Keratinocyte (primary cell): Measurements from ENCODE around the gene OR2T34. TPM values are rescaled to one million over a fixed set of nuclear protein-coding genes. Genes with fewer than 3 reads are reported as not detected.

Experiments
- DNase-seq: peaks from one replicate; pipeline ENCODE4 v3.0.0-alpha.2; 2011; ENCODE audit warnings: low read depth, missing footprints, low spot score
- FAIRE-seq: peaks from 2 replicates; lab custom pipeline; 2011; peaks lifted over from hg19 to GRCh38; lab: Jason Lieb, UNC
- H2AFZ ChIP-seq: 2 replicates; pipeline ENCODE4 v1.6.0; 2012; ENCODE audit warnings: low read length, control low read depth, inconsistent platforms; ENCODE audit not compliant: control insufficient read depth
- H3K27ac ChIP-seq: 2 replicates; pipeline ENCODE4 v1.5.1; 2011; ENCODE audit warnings: low read length; ENCODE audit not compliant: control insufficient read depth, insufficient read depth
- H3K27me3 ChIP-seq: 3 replicates; pipeline ENCODE4 v1.6.0; 2011; ENCODE audit warnings: low read length; ENCODE audit not compliant: control insufficient read depth, insufficient read depth; ENCODE audit errors: extremely low read depth
- H3K36me3 ChIP-seq, 2 experiments: 2 replicates in 1 of 2; 3 replicates in 1 of 2; pipeline ENCODE4 v1.5.1; 2011; ENCODE audit warnings: low read length in 2 of 2, mild to moderate bottlenecking in 1 of 2; ENCODE audit not compliant: control insufficient read depth in 2 of 2, insufficient read depth in 2 of 2; ENCODE audit errors: extremely low read depth in 1 of 2
- H3K4me1 ChIP-seq: 3 replicates; pipeline ENCODE4 v1.5.1; 2011; ENCODE audit warnings: low read length; ENCODE audit not compliant: control insufficient read depth, insufficient read depth; ENCODE audit errors: extremely low read depth
- H3K4me2 ChIP-seq: 3 replicates; pipeline ENCODE4 v1.6.0; 2011; ENCODE audit warnings: low read depth, low read length; ENCODE audit not compliant: control insufficient read depth, insufficient read depth; ENCODE audit errors: extremely low read depth
- H3K4me3 ChIP-seq, 3 experiments: fragments of 200-600 bp in 1 of 3; sonication (generic) in 1 of 3; 2 replicates in 2 of 3; 3 replicates in 1 of 3; pipeline ENCODE4 v1.5.1; 2011 to 2016; ENCODE audit warnings: low read length in 3 of 3, mild to moderate bottlenecking in 3 of 3, control low read depth in 2 of 3, inconsistent platforms in 1 of 3, low read depth in 1 of 3, mixed read lengths in 1 of 3, mixed run types in 1 of 3, moderate library complexity in 1 of 3; ENCODE audit not compliant: control insufficient read depth in 2 of 3, insufficient read depth in 2 of 3; ENCODE audit errors: extremely low read depth in 1 of 3
- H3K79me2 ChIP-seq: 2 replicates; pipeline ENCODE4 v1.6.0; 2012; ENCODE audit warnings: low read length; ENCODE audit not compliant: control insufficient read depth, insufficient read depth
- H3K9ac ChIP-seq: 3 replicates; pipeline ENCODE4 v1.6.0; 2011; ENCODE audit warnings: low read length; ENCODE audit not compliant: control insufficient read depth, insufficient read depth; ENCODE audit errors: extremely low read depth
- H3K9me1 ChIP-seq: 3 replicates; pipeline ENCODE4 v1.6.0; 2011; ENCODE audit warnings: low read length; ENCODE audit not compliant: control insufficient read depth, insufficient read depth; ENCODE audit errors: extremely low read depth
- H3K9me3 ChIP-seq: 2 replicates; pipeline ENCODE4 v1.5.1; 2012; ENCODE audit warnings: low read depth, low read length; ENCODE audit not compliant: control insufficient read depth
- H4K20me1 ChIP-seq: 3 replicates; pipeline ENCODE4 v1.6.0; 2011; ENCODE audit warnings: low read length; ENCODE audit not compliant: control insufficient read depth, insufficient read depth; ENCODE audit errors: extremely low read depth
- EZH2 ChIP-seq: IDR thresholded peaks from one replicate; pipeline ENCODE4 v1.6.1; 2012; ENCODE audit warnings: inconsistent platforms, mild to moderate bottlenecking, low read length, moderate library complexity
- dilution Hi-C: fragments of 300-500 bp; cut with MboI; formaldehyde crosslinking; loops from one replicate; pipeline ENCODE4 v1.7.0; 2020; ENCODE audit warnings: low sequenced_read_pairs; ENCODE audit not compliant: extremely low pct_ligation_motif_present
- polyA plus RNA-seq, 5 experiments: library from polyadenylated mRNA; depleted of rRNA in 3 of 5; stranded (reverse) in 3 of 5; stranded (forward) in 1 of 5; unstranded in 1 of 5; fragments of >200 nt; gene quantifications; 1 replicate in 1 of 5; 2 replicates in 3 of 5; 3 replicates in 1 of 5; pipeline versions ENCODE4 v1.2.1 to v1.2.3, GENCODE V29; 2011 to 2012; ENCODE audit warnings: missing spikeins in 2 of 5, low read depth in 1 of 5, low replicate concordance in 1 of 5
- TF ChIP-seq, protein P1 (sequence below), 3 experiments: IDR thresholded peaks in 1 of 3; conservative IDR thresholded peaks in 1 of 3; optimal IDR thresholded peaks in 1 of 3; 2 replicates in 2 of 3; 3 replicates in 1 of 3; pipeline versions ENCODE3 to v1.5.1; 2011; ENCODE audit warnings: low read length in 3 of 3, mild to moderate bottlenecking in 3 of 3, moderate library complexity in 2 of 3, control low read depth in 1 of 3, inconsistent platforms in 1 of 3; ENCODE audit not compliant: insufficient read depth in 2 of 3; ENCODE audit errors: extremely low read depth in 1 of 3

The OR2T34 gene
- polyA plus RNA-seq, 1 donor (not counting 4 experiments of a cell fraction or from before 2014, with no cell fraction given), result not detected

DNA sequence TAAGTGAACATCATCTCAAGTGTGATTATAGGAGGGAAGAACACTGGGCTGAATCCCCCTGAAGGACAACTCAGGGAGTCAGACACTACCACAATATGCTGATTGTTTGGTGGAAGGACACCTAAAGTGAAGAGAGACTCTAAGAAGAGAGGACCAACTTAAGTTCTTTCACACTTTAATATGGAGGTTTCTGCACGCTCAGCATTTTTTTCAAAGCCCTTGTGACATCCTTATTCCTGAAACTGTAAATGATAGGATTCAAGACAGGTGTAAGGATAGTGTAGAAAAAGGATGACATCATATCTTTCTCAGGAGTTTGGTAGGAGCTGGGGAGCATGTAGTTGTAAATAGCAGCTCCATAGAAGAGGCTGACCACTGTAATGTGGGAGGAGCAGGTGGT, 18.1 kb upstream of the OR2T34 start:
- no peaks in the 10 kb centered on the region for H4K20me1 ChIP-seq
- dilution Hi-C loops, result no loop called here

DNA sequence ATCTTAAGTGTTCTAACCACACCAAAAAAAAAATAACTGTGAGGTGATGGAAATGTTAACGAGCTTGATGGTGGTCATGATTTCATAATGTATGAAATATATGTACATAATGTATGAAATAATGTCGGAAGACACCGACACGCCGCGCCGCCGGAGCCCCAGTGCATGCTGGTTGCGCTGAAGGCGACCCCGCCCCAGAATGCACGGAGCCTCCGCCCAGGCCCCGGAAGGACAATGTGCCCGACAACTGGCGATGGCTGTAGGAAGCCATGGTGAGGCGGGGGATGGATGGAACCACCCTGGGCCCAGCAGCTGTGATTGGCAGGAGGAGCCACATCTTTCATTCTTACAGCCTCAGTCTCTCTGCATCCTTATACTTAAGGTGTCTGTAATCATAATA, 15.5 kb upstream of the OR2T34 start:
- dilution Hi-C loops, result no loop called here
- TF ChIP-seq EZH2, result no peak
- TF ChIP-seq, protein P1, sequence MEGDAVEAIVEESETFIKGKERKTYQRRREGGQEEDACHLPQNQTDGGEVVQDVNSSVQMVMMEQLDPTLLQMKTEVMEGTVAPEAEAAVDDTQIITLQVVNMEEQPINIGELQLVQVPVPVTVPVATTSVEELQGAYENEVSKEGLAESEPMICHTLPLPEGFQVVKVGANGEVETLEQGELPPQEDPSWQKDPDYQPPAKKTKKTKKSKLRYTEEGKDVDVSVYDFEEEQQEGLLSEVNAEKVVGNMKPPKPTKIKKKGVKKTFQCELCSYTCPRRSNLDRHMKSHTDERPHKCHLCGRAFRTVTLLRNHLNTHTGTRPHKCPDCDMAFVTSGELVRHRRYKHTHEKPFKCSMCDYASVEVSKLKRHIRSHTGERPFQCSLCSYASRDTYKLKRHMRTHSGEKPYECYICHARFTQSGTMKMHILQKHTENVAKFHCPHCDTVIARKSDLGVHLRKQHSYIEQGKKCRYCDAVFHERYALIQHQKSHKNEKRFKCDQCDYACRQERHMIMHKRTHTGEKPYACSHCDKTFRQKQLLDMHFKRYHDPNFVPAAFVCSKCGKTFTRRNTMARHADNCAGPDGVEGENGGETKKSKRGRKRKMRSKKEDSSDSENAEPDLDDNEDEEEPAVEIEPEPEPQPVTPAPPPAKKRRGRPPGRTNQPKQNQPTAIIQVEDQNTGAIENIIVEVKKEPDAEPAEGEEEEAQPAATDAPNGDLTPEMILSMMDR (optimal IDR thresholded peaks at IDR 0.05 in 1 of 3, IDR thresholded peaks at IDR 0.05 in 1 of 3, conservative IDR thresholded peaks at IDR 0.05 in 1 of 3; ENCODE audit: extremely low read depth in 1 of 3, insufficient read depth in 2 of 3, low read length in 3 of 3), result no peak
- Histone ChIP-seq H3K36me3 (no peaks in the 10 kb centered on the region), H3K27ac (no peak overlapping the region), H3K4me1 (no peaks in the 10 kb centered on the region), H2AFZ (no peak overlapping the region), H3K27me3 (no peaks in the 10 kb centered on the region), H3K9me1 (no peaks in the 10 kb centered on the region), H4K20me1 (no peaks in the 10 kb centered on the region), H3K4me3 (no peak overlapping the region), H3K4me2 (no peak overlapping the region), H3K9me3 (no peaks in the 10 kb centered on the region), H3K79me2 (no peaks in the 10 kb centered on the region), H3K9ac (no peak overlapping the region)
- DNase-seq (no peak), FAIRE-seq (no peak)

More for the DNA sequence above, 18.1 kb upstream of the OR2T34 start:
- no peaks in the 10 kb centered on the region for H3K27me3 ChIP-seq
- no peak overlapping the region for H3K9ac ChIP-seq
- TF ChIP-seq, protein P1 (optimal IDR thresholded peaks at IDR 0.05 in 1 of 3, IDR thresholded peaks at IDR 0.05 in 1 of 3, conservative IDR thresholded peaks at IDR 0.05 in 1 of 3; ENCODE audit: extremely low read depth in 1 of 3, insufficient read depth in 2 of 3, low read length in 3 of 3), result no peak
- no peak for TF ChIP-seq EZH2
- FAIRE-seq (no peak), DNase-seq (no peak)
- H3K9me3 ChIP-seq, result no peaks in the 10 kb centered on the region
- H3K4me3 ChIP-seq, result no peak overlapping the region
- H3K36me3 ChIP-seq, result no peaks in the 10 kb centered on the region
- no peaks in the 10 kb centered on the region for H3K4me1 ChIP-seq
- no peak overlapping the region for H3K4me2 ChIP-seq
- no peaks in the 10 kb centered on the region for H3K9me1 ChIP-seq
- no peaks in the 10 kb centered on the region for H3K79me2 ChIP-seq
- H3K27ac ChIP-seq, result no peak overlapping the region
- no peak overlapping the region for H2AFZ ChIP-seq
